ENCODE results near the gene P2RY8.
"Not testable (repeated sequence)": the region's sequence is repeated elsewhere in the genome, so short reads cannot be mapped to it uniquely, and the experiment has no call there.

Gene P2RY8

GRCh38 chrX:1545776-1546408, 8.9 kb upstream of the P2RY8 start:
- in situ Hi-C loops (cut with MboI; ENCODE audit: low sequenced_read_pairs), result no loop called here

GRCh38 chrX:1542994-1543725, 6.2 kb upstream of the P2RY8 start:
- in situ Hi-C loops (cut with MboI; ENCODE audit: low sequenced_read_pairs), result no loop called here

GRCh38 chrX:1539146-1539545, 2.2 kb upstream of the P2RY8 start:
- in situ Hi-C loops (cut with MboI; ENCODE audit: low sequenced_read_pairs), result not testable (repeated sequence)

- in situ Hi-C loops (cut with MboI; ENCODE audit: low sequenced_read_pairs), result not testable (repeated sequence)
Measured at GRCh38 chrX:1537716-1538090, 718 bp upstream of the P2RY8 start.

GRCh38 chrX:1536712-1537030, 314 bp downstream of the P2RY8 start:
- in situ Hi-C loops (cut with MboI; ENCODE audit: low sequenced_read_pairs), result no loop called here

- in situ Hi-C loops (cut with MboI; ENCODE audit: low sequenced_read_pairs), result no loop called here
Measured at GRCh38 chrX:1535241-1536041, 1.5 kb downstream of the P2RY8 start.

- in situ Hi-C loops (cut with MboI; ENCODE audit: low sequenced_read_pairs), result no loop called here
Measured at GRCh38 chrX:1534301-1535168, 2.5 kb downstream of the P2RY8 start.

- in situ Hi-C loops (cut with MboI; ENCODE audit: low sequenced_read_pairs), result no loop called here
Measured at GRCh38 chrX:1533058-1533457, 3.9 kb downstream of the P2RY8 start.

GRCh38 chrX:1531096-1531890, 5.7 kb downstream of the P2RY8 start:
- in situ Hi-C loops (cut with MboI; ENCODE audit: low sequenced_read_pairs), result no loop called here

- in situ Hi-C loops (cut with MboI; ENCODE audit: low sequenced_read_pairs), result no loop called here
Measured at GRCh38 chrX:1529756-1530155, 7.2 kb downstream of the P2RY8 start.

GRCh38 chrX:1529328-1529727, 7.7 kb downstream of the P2RY8 start:
- in situ Hi-C loops (cut with MboI; ENCODE audit: low sequenced_read_pairs), result no loop called here

GRCh38 chrX:1528884-1529203, 8.1 kb downstream of the P2RY8 start:
- in situ Hi-C loops (cut with MboI; ENCODE audit: low sequenced_read_pairs), result no loop called here

- in situ Hi-C loops (cut with MboI; ENCODE audit: low sequenced_read_pairs), result no loop called here
Measured at GRCh38 chrX:1528186-1528883, 8.7 kb downstream of the P2RY8 start.

- in situ Hi-C loops (cut with MboI; ENCODE audit: low sequenced_read_pairs), result no loop called here
Measured at GRCh38 chrX:1527457-1527856, 9.5 kb downstream of the P2RY8 start.

- in situ Hi-C loops (cut with MboI; ENCODE audit: low sequenced_read_pairs), result no loop called here
Measured at GRCh38 chrX:1526565-1526964, 10.4 kb downstream of the P2RY8 start.

- in situ Hi-C loops (cut with MboI; ENCODE audit: low sequenced_read_pairs), result no loop called here
Measured at GRCh38 chrX:1525583-1526355, 11.2 kb downstream of the P2RY8 start.

GRCh38 chrX:1524874-1525582, 12.0 kb downstream of the P2RY8 start:
- in situ Hi-C loops (cut with MboI; ENCODE audit: low sequenced_read_pairs), result no loop called here

- in situ Hi-C loops (cut with MboI; ENCODE audit: low sequenced_read_pairs), result not testable (repeated sequence)
Measured at GRCh38 chrX:1522905-1523304, 14.1 kb downstream of the P2RY8 start.
